Thoracic aorta (tissue), 2 donors: ENCODE results near the gene FAM229B. TPM values are rescaled to one million over a fixed set of nuclear protein-coding genes. Genes with fewer than 3 reads are reported as not detected.

ENCODE experiments used
- ATAC-seq: fragments of 150-250 bp; one replicate; pipeline ENCODE4 v1.8.0; 2017; ENCODE audit warnings: low read depth; ENCODE audit not compliant: insufficient number of reproducible peaks, low FRiP score
- DNase-seq: peaks from one replicate; pipeline ENCODE4 v3.0.0-alpha.2; 2020; ENCODE audit warnings: low spot score
- H3K27ac ChIP-seq, 2 donors: fragments of 200-600 bp; sonication (generic); 1 replicate in 1 of 2; 2 replicates in 1 of 2; pipeline ENCODE4 v1.5.1; 2016; ENCODE audit warnings: mild to moderate bottlenecking in 2 of 2, moderate library complexity in 2 of 2
- H3K27me3 ChIP-seq: fragments of 200-600 bp; sonication (generic); replicated peaks from 2 replicates; pipeline ENCODE4 v1.6.0; 2016; ENCODE audit warnings: mild to moderate bottlenecking; ENCODE audit not compliant: insufficient read depth
- H3K36me3 ChIP-seq: fragments of 200-600 bp; sonication (generic); one replicate; pipeline ENCODE4 v1.5.1; 2016
- H3K4me1 ChIP-seq, 2 donors: fragments of 200-600 bp; sonication (generic); 1 replicate in 1 of 2; 2 replicates in 1 of 2; pipeline versions ENCODE4 v1.5.1 to v1.6.0; 2016; ENCODE audit warnings: low read depth in 2 of 2, mild to moderate bottlenecking in 1 of 2; ENCODE audit not compliant: control insufficient read depth in 1 of 2
- H3K4me3 ChIP-seq: fragments of 200-600 bp; sonication (generic); 2 replicates; pipeline ENCODE4 v1.5.1; 2016; ENCODE audit warnings: mild to moderate bottlenecking
- H3K9me3 ChIP-seq: fragments of 200-600 bp; sonication (generic); 2 replicates; pipeline ENCODE4 v1.5.1; 2016
- CTCF ChIP-seq: fragments of 200-600 bp; sonication (generic); IDR thresholded peaks from one replicate; pipeline ENCODE4 v1.5.1; 2019; ENCODE audit warnings: antibody characterized with exemption
- total RNA-seq, 2 donors: library from RNA; depleted of rRNA; stranded (reverse); fragments of >200 nt; gene quantifications; one replicate each; pipeline versions ENCODE4 v1.1.0 to v1.2.3, GENCODE V29; 2016

The FAM229B gene
- total RNA-seq, 2 donors from 2014 or later: 11.3 to 23.7 TPM

- H3K4me3 ChIP-seq: no peak overlapping the region
- no peak overlapping the region for H3K27ac ChIP-seq
- H3K4me1 ChIP-seq: no peaks in the 10 kb centered on the region
- TF ChIP-seq CTCF: no peak
- H3K9me3 ChIP-seq: no peaks in the 10 kb centered on the region
- ATAC-seq (no peak), DNase-seq (no peak)
- H3K36me3 ChIP-seq: no peaks in the 10 kb centered on the region
- H3K27me3 ChIP-seq: no peaks in the 10 kb centered on the region
Measured at GRCh38 chr6:112054555-112055190, 32.7 kb upstream of the FAM229B start.

GRCh38 chr6:112058243-112059032 is 29.0 kb upstream of the FAM229B start:
- H3K4me1 ChIP-seq: no peaks in the 10 kb centered on the region
- no peaks in the 10 kb centered on the region for H3K9me3 ChIP-seq
- no peak overlapping the region for H3K4me3 ChIP-seq
- TF ChIP-seq CTCF: no peak
- ATAC-seq (no peak), DNase-seq (no peak)
- no peak overlapping the region for H3K27ac ChIP-seq
- H3K36me3 ChIP-seq: no peaks in the 10 kb centered on the region
- H3K27me3 ChIP-seq: no peaks in the 10 kb centered on the region

GRCh38 chr6:112061605-112062004 is 25.8 kb upstream of the FAM229B start:
- Histone ChIP-seq H3K27ac (no peak overlapping the region), H3K9me3 (no peaks in the 10 kb centered on the region), H3K27me3 (no peaks in the 10 kb centered on the region), H3K36me3 (no peaks in the 10 kb centered on the region), H3K4me3 (no peak overlapping the region), H3K4me1 (no peaks in the 10 kb centered on the region)
- TF ChIP-seq CTCF: no peak
- no peak for DNase-seq
- ATAC-seq: no peak

- Histone ChIP-seq H3K27ac (no peak overlapping the region), H3K4me3 (no peak overlapping the region), H3K4me1 (no peaks in the 10 kb centered on the region), H3K36me3 (no peaks in the 10 kb centered on the region), H3K9me3 (no peaks in the 10 kb centered on the region), H3K27me3 (no peaks in the 10 kb centered on the region)
- ATAC-seq (no peak), DNase-seq (no peak)
- TF ChIP-seq CTCF: no peak
Measured at GRCh38 chr6:112062966-112063365, 24.4 kb upstream of the FAM229B start.

GRCh38 chr6:112065426-112065986 is 21.9 kb upstream of the FAM229B start:
- DNase-seq (no peak), ATAC-seq (no peak)
- Histone ChIP-seq H3K27me3 (no peaks in the 10 kb centered on the region), H3K36me3 (peaks cover 3% of the 10 kb centered on the region), H3K9me3 (no peaks in the 10 kb centered on the region), H3K27ac (no peak overlapping the region), H3K4me1 (no peaks in the 10 kb centered on the region), H3K4me3 (no peak overlapping the region)
- no peak for TF ChIP-seq CTCF
